ENCODE results near the gene IGF2BP2.

GRCh38 chr3:185659942-185660921, 164.6 kb downstream of the IGF2BP2 start:
- TF ChIP-seq CTCF (IDR thresholded peaks at IDR 0.05) = peak; percentile 99
- no peak for TF ChIP-seq POLR2AphosphoS5 (IDR thresholded peaks at IDR 0.05; ENCODE audit: low read depth, low read length)
- TF ChIP-seq REST (IDR thresholded peaks at IDR 0.05; ENCODE audit: insufficient read depth in 1 of 2, low read depth in 2 of 2, low read length in 1 of 2) = no peak
